ENCODE data around the gene CENPF.

GRCh38 chr1:214615109-214615508 is 12.1 kb downstream of the CENPF start:
- TF ChIP-seq POLR2A (IDR thresholded peaks at IDR 0.05) (no peak), POLR2AphosphoS5 (IDR thresholded peaks at IDR 0.05) (no peak), CTCF (IDR thresholded peaks at IDR 0.05) (no peak)
